TTC549 (cell line): ENCODE data around the gene KHSRP.
"Not testable (repeated sequence)": the region's sequence is repeated elsewhere in the genome, so short reads cannot be mapped to it uniquely, and the experiment has no call there.

Source experiments
- FAIRE-seq: peaks from 2 replicates; lab custom pipeline; 2012; peaks lifted over from hg19 to GRCh38; lab: Jason Lieb, UNC

KHSRP gene

DNA sequence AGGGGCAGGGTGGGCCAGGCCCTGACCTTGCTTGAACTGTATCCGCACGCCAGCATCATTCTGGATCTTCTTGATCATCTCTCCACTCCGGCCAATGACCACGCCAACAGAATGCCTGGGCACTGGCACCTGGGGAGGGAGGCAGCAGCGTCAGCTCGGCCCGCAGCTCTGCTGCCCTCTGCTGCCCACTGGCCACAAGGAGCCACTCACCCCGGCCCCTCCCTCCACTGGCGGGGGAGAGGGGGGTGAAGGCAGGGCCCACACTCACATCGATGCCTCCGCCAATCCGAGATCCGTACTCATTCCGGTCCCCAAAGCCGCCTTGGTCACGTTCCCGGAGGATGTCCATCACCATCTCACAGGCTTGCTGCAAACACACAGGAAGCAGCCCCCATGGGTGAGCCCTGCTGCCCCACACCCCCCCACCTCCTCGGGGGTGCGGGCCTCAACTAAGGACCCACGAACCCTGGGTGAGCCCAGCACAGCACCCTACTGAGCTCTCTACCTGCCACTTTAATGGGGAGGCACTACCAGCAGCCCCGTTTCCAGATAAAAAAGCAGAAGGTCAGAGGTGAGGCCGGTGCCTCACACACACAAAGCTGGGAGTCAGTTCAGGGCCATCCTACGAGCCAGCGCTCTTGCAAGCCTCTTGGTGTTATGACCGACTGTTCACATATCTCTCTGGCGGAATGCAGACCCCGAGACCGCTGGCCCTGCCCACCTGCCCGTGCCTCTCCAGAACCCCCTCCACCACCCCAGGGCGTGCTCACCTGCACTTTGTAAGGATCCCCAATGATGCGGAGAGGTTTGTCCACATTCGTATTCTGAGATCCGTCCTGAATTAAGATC is 6.7 kb downstream of the KHSRP start:
- FAIRE-seq, result no peak

DNA sequence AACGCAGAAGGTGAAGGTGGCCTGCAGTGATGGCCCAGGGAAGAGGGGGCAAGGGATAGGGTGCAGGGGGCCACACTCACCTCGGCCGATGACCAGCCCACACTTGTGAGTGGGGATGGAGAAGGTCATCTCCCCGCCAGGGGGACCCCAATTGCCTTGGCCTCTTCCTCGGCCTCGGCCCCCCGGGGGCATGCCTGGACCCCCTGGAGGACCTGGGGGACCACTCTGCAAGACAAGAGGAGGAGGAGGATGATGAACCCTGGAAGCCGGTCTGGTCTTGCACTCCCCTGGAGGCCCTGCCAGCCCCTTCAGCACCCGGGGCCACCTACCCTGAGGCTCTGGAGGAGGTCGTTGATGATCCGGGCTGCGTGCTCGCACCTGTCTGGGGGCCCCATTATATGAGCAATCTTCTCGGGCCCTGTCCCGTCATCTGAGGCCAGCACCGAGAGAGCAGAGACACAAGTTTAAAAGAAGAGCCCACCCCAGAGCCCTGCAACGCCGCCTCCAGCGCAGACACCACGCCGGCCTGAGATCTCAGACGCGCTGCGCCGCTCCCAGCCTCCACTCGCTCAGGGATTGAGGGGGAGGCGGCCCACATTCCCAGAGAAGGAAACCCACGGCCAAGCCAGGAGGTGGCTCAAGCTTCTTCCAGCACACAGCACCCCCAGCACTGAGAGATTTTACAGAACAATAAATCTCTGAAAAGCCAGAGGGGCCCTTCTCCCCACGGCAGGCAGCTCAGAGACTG is 7.8 kb downstream of the KHSRP start:
- no peak for FAIRE-seq

DNA sequence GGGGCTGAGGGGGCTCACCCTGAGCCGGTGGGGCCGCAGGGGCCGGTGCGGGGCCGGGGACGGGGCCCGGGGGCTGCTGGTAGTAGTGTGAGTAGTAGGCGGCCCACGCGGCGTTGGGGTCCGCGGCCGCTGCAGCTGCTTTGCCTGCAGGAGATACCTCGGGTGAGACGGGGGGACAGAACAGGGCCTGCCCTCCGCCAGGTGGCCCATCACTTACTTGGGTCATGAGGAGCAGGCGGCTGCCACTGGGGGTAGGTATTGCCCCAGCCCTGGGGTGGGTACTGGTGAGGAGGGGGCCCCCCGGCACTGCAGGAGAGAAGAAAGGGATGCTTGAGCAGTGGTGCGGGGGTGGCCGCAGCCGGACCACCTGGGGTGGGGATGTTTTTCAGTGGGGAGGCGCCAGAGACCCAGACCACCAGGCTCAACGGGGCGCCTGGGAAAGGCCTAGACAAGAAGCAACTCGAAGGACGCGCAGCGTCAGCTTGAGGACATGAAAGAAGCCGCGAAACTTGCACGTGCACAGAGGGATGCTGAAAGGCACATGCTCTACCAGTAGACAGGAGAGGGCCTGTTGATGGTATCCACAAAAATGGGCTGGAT is 8.9 kb downstream of the KHSRP start:
- FAIRE-seq, result no peak

DNA sequence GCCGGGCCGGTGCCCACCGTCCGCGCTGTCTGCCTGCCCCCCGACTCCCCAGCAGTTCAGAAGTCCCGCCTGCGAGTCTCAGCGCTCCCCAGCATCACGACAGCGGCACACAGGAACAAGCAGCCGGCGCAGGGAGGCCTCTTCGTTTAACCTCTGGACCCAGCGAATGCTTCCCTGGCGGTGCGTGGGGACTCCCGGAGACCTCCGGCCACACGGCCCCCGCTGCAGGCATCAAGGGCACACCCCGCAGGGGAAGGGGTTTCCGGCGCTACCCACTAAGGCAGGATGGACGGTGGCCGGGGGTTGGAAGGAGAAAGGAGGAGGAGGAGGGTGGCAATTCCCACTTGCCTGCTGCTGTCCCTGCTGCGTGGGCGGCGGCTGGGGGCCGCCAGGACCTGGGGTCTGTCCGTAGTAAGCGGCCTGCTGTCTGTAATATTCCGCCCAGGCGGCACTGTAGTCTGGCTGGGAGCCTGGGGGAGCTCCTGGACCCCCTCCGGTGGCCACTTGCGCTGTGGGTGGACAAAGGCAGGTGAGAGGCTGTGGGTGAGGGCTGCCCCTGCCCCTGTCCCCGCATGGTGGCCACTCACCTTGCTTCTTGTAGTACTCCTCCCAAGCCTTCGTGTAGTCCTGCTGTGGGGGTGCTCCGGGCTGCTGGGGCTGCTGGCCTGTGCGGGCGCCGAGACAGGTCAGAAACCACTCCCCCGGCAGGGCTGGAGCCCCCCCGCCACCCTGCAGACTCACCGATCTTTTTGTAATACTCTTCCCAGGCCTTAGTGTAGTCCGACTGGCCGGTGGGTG is 9.6 kb downstream of the KHSRP start:
- no peak for FAIRE-seq

DNA sequence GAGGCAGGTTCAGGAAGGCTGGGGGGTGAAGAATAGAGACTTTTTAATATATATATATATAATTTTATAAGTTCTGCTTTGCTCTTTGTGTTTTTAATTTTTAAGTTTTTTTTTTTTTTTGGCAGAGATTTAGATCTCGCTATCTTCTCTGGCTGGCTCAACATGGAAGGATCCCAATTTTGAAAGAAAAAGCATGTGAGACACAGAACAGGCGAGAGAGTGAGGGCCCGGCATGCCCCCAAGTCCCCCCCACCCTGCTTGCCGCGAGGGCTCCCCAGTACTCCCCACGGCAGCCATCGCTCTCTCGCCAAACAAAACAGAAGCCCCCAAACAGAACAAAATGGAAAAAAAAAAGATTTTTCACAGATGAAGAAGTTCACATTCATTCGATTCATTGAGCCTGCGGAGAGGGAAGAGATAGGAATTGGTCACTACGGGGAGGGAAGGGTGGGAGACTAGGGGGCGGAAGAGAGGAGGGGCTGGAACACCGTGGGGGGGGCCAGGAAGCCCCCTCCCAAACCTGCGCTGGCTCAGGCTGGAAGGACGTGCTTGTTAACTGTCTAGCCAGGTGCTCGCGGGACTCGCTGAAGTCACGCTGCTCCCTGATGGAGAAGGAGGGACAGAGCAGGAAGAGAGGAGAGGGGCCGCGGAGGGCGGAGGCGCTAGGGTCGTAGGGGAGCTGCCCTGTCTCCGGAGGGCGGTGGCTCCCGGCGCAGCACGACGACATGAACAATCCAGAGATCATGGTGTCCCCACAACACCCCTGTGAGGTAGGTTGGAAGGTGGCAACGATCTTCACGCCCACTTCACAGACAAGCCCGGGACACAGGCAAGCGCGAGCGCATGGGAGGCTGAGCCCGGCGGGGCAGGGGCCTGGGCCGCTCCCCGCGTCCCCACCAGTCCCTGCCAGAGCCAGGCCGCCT is 10.6 kb downstream of the KHSRP start:
- no peak for FAIRE-seq

DNA sequence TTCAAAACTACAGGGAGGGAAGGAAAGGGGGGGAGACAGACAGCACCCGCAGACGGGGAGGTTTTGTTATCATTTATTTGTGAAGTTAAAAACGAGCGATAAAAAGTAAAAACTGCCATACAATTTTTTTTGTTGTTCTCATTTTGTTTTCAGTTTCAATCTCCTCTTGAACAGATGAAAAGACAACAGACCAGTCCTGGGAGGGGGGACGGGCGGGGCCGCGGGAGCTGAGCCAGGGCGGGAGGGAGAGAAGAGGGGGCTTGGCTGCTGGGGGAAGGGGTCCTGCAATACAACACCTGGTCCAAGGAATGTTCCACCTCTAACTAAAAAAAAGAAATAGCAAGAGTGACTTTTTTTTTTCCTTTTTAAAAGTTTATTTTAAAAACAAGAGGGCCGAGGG is 11.3 kb downstream of the KHSRP start:
- no peak for FAIRE-seq

DNA sequence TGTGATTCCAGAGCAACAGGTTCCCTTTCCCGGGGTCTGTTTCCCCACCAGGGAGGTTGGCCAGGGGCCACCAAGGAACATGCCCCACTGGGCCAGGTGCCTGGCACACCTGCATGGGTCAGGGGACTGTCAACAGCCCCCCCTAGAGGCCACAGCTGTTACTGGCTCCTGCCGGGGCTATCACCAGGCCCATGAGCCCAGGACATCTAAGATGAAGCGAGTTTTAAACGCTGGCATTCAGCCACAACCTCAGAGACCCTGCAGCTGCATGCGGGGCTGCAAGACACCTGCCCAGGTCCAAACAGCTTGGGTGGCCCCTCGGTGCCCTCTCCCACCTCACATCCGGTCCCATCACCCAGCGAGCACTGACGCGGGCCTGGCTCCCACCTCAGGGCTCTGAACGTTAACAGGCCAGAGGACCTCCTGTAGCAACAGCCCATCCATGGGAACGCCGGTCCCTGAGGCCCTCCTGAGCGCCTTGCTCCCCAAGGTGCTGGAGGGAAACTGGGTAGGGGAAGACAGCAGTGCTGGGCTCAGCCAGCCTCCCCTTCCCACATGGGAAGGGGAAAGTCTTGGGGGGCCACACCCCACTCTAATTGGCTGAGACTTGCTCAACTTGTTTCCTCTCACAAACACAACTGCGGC is 12.0 kb downstream of the KHSRP start:
- no peak for FAIRE-seq

DNA sequence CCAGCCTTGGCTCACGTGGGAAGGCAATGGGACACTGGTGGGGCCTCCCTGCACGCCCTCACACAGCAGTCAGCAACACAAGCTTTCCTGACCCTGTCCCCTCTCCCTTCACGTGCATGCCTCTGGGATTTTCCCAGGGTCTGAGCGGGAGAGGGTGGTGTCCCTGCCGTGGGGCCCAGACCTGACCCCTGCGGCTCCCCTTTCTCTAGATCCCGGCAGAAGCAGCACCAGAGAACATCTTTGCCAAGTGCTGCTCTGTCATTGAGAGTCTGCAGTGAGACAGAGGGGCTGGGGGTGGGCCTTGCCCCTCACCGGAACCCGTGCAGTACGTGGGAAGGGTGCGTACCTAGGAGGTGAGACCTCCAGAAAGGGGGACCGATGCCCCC is 12.6 kb downstream of the KHSRP start:
- no peak for FAIRE-seq

DNA sequence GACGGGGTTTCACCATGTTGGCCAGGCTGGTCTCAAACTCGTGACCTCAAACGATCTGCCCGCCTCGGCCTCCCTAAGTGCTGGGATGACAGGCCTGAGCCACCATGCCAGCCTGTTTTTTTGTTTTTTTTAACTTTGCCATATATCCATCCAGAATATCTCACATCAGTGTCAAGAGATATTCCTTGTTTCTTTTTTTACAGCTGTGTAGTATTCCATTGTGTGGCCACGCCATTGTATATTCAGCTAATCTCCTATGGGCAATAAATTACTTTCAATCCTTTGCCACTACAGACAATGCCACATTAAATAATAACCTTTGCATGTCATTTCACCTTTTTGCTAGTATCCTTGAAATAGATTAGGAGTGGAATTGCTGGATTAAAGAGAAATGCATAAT is 15.3 kb downstream of the KHSRP start:
- FAIRE-seq, result no peak

DNA sequence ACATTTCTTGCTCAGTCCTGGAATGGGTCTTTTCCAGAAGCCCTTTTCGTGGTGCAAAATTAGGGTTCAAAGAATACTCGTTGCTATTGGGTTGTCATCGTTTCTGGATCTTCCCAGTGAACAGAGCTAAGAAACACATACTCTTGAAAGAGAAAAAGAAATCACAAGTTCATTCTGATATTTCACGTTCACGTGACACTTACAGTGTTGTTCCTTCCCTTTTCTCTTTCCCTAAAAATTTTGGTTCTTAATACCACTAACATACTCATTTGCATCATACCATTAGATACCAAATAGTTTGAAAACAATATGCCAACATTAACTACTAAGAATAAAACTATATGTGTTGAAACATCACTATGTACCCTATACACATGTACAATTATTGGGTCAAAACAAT is 18.2 kb downstream of the KHSRP start:
- FAIRE-seq, result peak; percentile 40

DNA sequence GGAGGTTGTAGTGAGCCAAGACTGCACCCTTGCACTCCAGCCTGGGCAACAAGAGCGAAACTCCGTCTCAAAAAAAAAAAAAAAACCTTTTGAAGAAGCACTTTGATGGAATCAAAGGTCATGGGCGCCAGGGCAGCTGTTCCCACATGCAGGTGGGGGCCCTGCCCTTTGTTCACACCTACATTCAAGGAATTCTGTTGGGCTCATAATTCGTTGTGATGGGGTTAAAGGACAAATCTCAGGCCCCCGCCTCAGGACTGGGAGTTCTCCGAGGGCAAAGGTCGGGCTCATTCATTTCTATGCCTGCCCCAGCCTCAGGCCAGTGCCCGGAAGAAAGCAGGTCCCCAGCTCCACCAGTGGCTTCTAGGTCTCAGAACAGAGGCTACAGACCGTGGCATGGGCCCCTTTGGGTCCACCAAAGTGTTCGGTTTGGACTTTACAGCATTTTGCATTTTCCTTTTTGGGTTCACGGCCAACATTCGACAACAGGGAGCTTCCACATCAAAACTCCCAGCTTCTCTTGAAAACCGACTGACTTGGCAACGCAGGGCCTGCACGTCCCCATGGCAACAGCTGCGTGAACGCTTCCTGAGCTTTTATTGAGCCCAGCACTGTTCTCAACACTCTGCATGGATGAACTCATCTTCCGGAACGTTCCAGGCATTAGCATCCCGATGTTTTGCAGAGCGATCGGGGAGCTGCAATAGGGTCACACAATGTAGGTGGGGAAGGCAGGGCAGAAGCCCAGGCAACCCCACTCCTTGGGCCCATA is 21.6 kb downstream of the KHSRP start:
- FAIRE-seq, result no peak

DNA sequence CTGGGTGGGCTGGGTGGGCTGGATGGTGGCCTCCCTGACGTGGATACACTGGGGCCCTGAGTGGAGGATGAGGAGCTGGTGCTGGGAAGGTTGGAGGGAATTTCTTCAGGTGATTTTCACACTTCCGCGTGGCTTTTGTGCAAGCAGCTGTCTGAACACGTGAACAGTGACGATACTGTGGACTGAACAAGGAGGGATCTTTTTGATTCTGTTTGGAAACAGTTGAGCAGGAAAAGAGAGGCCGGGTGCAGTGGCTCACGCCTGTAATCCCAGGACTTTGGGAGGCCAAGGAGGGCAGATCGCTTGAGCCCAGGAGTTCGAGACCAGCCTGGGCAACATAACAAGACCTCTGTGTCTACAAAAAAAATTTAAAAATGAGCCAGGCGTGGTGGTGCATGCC is 22.6 kb downstream of the KHSRP start:
- no peak for FAIRE-seq

DNA sequence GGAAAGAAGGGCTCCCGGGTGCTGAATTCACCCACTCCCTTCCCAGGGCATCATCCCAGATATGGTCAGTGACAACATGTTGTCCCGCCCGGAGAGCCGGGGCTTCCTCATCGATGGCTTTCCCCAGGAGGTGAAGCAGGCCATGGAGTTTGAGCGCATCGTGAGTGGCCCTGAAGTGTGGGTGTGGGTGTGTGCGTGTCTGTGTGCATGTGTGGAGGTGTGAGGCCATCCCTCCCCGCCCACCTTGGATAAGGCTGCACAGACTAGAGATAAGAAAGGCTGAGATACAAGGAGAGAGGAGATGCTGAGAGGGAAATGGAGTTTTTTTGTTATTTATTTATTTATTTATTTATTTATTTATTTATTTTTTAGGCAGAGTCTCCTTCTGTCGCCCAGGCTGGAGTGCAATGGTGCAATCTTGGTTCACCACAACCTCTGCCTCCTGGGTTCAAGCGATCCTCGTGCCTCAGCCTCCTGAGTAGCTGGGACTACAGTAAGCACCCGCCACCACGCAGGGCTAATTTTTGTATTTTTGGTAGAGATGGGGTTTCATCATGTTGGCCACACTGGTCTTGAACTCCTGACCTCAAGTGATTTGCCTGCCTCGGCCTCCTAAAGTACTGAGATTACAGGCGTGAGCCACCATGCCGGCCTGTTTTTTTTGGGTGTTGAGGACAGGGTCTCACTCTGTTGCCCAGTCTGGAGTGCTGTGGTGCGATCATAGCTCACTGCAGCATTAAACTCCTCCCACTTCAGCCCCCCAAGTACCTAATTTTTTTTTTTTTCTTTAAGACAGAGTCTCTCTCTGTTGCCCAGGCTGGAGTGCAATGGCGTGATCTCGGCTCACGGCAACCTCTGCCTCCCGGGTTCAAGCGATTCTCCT is 24.3 kb downstream of the KHSRP start:
- FAIRE-seq, result not testable (repeated sequence)

DNA sequence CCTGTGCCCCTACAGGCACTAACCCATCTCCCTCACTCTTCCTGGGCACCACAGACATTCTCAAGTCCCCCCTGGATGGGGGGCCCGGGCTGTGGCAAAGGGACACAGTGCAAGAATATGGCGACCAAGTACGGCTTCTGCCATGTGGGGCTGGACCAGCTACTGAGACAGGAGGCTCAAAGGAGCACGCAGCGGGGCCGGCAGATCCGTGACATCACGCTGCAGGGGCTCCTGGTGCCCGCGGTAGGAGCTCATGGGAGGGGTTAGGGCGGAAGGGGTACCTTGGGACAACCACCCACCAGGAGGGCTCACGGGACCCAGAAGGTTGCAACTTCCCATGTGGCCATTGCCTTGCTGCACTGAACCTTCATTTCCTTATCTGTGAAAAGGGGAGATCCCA is 28.3 kb downstream of the KHSRP start:
- FAIRE-seq, result no peak

DNA sequence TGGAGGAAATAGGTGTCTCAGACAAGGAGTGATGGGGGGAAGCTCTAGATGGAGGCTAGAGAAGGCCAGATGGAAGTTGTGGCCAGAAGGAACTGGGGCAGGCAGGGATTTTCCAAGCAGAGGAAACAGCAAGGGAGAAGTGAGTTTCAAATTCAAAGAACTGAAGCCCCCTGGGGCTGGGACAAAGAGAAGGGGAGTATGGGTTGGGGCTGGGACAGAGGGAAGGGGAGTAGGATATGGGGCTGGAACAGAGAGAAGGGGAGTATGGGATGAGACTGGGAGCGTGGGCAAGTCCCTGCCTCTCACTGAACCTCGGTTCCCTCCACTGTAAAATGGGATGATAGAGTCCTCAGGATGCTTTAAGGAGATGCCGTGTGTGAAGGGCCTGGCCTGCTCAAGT is 29.8 kb downstream of the KHSRP start:
- no peak for FAIRE-seq

DNA sequence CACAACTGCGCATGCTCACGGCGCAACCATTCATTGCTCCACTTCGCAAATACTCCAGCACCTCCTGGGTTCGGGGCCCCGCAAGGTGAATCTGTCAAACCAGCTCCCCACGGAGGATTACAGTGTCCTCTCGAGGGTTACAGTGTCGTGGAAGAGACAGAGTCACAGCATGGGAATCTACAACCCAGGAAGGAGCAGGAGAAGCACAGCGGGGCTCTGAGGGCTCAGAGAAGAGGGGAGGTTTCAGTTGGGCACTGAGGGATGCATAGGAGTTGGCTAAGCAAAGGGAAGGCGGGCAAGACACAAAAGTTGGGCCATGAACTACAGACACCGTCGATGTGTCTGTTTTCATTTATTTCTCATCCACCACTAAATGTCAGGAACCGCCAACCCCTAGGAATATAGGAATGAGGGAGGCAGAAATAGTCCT is 30.6 kb downstream of the KHSRP start:
- no peak for FAIRE-seq

DNA sequence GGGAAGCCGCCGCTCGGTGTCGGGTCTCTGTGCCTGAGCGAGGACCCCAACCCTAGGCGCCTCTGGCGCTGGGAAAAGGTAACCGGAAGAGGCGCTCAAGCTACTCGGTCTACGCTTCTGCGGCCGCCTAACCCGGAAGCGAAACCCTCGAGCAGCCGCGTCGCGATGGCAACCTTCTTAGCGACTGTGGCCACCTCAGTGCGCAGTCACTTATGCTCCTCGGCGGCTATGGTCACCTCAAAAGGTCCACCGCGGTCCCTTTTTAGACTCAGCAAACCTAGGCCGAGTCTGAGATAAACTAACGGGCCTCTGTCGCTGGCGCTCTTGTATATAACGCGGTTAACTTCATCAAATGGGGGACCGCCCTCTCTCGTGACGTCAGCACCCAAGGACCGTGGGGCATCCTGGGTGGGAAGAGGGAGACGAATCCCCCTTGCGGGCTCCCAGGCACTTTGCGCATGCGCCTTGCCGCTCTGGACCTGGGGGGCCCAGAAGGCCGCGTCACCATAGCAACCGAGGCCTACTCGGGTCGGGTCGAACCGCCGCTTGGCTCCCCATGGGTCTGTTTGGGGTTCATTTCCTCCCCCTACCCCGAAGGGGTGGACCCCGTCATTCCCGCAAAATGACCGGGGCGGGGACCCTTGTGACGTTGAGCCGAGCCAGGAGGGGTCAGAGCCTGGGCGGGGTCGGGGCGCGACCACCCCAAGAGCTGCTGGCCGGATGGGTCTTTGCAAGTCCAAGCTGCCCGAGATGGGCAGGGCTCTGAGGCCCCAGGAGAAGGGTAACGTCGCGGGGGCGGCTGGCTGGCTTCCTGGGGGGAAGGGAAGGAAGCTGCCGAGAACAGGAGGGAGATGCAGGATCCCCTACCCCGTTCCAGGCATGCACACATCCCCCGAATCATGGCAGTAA is 31.3 kb downstream of the KHSRP start, which contains the start of gene GTF2F1:
Gene GTF2F1 (minus strand): TSS at position 91 of the 909 bp plus-strand sequence. CDS start 169 bp downstream, outside the sequence.
- FAIRE-seq, result peak; percentile 75
